Non-pigmented ciliary epithelial cell (primary cell): ENCODE results near the gene BMPR1A.
A peak's percentile ranks its signal among the peaks of the same experiment; 100 is the strongest.
"Not testable (repeated sequence)": the region's sequence is repeated elsewhere in the genome, so short reads cannot be mapped to it uniquely, and the experiment has no call there.

Experiments
- DNase-seq: peaks from one replicate; pipeline ENCODE4 v3.0.0-alpha.2; 2010; ENCODE audit warnings: low read depth

The BMPR1A gene

DNA sequence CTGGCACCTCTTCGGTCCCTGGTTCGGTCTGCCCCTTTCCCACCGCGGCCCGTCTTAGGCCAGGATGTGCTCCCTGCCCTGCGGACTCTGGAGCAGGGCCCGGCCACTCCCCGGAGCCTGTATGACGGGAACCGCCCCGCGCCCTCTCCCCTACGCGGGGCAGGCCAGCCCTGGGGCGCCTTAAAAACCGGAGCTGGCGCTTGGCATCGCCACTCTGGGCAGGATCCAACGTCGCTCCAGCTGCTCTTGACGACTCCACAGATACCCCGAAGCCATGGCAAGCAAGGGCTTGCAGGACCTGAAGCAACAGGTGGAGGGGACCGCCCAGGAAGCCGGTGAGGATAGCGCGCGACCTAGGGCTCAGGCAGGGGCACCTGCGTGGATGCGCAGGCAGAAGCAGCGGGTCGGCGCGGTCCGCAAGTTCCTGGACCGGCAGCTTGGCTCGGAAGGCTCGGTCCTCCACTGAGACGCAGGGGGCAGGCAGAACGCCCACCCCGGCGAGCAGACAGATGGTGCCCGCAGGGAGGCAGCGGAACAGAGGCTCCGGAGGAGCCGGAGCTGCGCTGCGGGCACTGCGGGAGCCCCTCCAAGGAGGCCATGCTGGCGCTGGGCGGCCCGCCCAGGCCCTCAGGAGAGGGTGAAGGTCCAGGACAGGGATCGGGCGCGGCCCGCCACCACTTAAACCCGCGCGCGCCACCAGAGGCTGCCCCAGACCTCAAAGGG is 212.0 kb downstream of the BMPR1A start, which contains the start of gene ADIRF:
Gene ADIRF (plus strand): TSS at position 212 of the 723 bp plus-strand sequence. CDS start 63 bp downstream, at position 275.
- no peak for DNase-seq

DNA sequence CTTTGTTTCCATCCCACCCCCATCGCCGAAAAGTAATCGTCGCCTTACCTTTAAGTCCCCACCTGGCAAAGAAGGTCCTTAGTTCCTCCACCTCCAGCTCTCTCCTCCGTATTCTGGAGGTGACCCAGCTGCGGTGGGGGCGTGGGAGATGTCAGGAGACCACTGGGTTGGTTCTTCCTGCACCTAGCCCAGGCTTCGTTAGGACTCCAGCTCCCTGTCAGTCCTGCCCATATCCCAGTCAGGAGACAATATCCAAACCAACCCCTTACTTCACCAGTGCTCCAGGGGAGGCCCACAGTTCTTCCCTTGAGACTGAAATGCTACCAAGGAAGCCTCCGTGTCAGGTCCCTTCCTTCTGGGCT is 212.6 kb downstream of the BMPR1A start:
- DNase-seq: no peak

DNA sequence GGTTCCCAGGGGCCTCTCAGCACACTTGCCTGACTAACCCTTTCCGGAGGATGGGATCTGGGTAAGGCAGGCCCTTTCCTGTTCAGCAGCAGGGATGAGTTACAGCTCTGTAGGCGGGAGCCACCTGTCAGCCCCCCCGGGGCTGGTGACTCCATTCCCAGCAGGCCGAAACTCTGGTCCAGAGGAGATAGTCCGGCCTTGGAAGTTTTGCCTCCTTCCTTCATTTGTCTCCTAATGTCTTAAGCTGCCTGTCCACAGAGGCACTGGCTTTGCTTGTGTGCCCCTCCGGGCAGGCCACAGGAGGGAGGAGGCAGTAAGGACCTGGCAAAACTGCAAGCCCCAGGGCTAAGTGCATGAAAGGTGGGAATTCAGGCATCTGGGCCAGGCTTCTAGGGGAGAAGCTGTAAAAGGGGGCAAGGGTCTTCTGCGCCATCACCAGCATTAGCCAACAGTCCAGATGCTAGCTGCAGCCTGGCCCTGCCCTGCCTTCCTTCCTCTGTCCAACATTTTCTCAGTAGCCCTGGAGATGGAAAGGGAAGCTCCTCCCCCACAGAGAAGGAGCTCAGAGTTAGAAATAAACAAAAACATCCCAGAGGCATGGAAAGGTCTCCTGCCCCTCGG is 213.1 kb downstream of the BMPR1A start:
- no peak for DNase-seq

DNA sequence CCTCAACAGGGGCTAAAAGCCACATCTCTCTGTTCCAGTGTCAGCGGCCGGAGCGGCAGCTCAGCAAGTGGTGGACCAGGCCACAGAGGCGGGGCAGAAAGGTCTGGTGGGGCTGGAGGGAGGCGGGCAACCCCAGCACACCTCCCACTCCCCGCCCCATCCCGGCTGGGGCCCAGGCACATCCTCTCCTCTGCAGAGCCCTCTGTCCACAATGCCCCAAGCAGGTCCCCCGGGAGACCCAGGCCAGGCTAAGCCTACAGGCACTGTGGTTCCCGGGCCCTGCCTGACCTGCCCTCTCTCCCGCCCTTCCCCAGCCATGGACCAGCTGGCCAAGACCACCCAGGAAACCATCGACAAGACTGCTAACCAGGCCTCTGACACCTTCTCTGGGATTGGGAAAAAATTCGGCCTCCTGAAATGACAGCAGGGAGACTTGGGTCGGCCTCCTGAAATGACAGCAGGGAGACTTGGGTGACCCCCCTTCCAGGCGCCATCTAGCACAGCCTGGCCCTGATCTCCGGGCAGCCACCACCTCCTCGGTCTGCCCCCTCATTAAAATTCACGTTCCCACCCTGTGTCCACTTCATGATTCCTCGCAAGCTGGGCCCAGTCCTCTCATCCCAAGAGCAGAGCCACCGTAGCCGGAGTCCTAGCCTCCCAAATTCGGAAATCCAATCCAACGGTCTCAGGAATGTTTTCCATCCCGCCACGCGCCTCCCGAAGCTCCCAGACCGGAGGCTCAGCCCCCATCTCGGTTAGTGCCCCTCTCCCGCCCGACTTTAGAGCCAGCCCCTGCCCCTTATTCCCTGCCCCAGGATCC is 214.0 kb downstream of the BMPR1A start:
- no peak for DNase-seq

DNA sequence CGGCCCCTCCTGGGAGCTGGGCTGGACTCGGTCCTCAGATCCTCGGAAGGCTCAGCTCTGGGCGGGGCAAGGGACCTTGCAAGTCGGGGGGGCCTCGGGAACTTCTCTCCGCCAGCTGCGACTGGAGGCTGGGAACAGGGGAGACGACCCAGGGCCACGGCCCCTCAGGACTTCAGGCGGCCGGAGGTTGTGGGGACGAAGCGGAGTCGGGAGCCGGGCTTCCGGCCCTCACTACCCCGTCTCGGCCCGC is 214.5 kb downstream of the BMPR1A start:
- no peak for DNase-seq

DNA sequence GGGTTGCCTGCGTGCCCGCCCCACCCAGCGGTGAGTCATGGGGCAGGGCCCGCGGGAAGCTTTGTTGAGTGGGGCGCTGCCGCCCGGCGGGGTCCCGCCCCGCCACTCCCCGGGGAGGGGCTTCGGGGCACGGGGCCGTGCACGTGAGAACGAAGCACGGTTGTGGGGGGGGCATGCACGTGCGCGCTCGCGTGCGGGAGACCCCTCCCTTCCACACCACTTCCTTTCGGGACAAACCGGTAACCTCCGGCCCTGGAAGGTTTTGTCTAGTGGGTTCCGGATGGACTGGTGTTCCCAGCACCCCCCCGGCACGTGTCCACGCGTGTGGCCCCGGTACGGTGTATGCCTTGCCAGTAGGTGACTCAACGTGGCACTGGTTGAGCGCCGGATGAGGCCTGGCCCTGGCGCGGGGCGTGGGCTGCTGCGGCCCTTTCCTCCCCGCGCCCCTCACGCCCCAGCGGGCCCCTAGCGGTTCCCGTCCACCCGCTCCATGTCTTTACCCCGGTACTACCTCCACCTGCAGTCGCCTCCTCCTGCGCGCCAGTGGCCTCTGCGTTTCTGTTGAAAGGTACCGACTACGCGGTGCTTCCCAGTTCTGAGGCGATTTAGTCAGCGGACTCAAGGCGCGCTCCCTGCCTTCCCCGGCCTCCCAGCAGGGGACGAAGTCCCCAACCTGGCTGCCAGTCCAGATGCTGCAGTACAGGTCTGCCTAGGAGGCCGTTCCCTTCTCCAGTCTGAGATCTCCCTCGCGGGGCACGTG is 215.0 kb downstream of the BMPR1A start:
- DNase-seq: peak; percentile 13

DNA sequence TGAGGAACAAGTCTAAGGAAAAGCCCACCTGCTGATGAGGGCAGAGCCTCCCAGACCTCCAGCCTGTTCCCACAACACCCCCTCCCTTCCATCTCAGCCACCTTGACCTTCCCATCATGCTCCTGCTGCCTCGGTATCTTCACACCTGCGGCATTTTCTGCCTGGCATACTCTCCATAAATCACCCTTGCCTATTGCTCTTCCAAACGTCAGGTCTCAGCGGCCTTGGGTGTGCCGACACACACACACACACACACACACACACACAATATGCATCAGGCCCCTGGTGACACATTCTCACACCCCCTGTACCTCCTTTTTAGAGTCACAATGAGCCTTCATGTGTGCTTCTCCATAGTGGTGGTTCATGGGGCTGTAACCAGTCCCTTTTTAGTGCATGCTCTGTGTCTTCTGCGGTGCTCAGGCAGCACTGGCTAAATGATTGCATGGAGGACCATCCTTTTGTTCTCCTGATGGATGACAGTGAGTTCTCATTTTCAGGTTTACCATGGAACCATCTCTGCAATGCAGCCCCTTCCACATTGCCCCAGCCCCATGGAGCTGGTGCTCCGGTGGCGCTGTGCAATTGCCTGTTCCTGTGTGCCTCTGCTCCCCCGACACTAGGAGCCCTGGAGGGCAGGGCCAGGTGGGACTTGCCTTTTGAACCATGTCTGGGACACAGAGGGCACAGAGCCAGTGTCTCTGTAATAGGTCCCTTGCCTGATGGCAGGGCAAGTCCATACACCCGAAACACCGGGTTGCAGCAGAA is 216.4 kb downstream of the BMPR1A start:
- DNase-seq: no peak

DNA sequence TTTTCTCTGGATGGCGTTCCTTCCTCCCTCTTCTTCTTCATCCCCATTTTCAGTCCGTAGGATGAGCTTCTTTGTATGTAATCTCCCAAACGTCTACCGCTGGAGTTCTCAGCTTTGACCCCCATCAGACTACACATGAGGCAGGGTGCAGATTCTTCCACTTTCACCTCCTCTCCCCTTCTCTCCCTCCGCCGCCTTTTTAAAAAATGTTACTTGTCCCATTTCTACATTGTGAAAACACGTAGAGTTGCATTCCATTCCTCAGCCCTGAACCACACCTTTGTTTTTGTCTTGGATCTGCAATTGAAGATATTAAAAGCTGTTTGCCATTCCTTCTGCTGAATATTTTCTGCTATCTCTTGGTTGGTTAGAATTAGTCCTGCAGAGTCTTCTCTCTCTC is 218.1 kb downstream of the BMPR1A start:
- no peak for DNase-seq

DNA sequence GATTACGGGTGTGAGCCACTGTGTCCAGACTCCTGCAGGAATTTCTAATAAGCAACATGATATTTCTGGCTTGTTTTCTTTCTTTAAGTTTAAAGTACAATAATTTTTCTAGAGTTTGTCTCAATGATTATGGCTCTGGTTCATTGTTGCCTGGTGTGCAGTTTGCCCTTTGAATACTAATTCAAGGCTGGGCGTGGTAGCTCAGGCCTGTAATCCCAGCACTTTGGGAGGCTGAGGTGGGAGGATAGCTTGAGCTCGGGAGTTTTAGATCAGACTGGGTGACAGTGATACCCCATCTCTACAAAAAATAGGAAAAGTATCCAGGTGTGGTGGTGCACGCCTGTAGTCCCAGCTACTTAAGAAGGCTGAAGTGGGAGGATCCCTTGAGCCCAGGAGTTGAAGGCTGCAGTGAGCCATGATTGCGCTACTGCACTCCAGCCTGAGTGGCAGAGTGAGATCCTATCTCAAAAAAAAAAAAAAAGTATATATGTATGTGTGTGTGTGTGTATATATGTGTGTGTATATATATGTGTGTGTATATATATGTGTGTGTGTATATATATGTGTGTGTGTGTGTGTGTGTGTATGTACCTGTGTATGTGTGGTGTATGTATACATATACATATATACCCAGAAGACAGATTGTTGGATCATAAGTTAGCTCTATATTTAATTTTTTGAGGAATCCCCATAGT is 220.1 kb downstream of the BMPR1A start:
- DNase-seq: no peak

DNA sequence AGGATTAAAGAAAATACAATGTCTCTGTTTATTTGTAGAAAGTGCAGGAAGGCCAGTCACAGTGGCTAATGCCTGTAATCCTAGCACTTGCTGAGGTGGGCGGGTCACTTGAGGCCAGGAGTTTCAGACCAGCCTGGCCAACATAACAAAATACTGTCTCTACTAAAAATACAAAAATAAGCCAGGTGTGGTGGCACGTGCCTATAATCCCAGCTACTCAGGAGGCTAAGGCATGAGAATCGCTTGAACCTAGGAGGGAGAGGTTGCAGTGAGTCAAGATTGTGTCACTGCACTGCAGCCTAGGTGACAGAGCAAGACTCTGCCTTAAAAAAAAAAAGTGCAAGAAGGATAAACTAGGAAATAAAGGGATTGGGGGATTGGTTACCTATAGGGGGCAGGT is 222.0 kb downstream of the BMPR1A start:
- not testable (repeated sequence) for DNase-seq

DNA sequence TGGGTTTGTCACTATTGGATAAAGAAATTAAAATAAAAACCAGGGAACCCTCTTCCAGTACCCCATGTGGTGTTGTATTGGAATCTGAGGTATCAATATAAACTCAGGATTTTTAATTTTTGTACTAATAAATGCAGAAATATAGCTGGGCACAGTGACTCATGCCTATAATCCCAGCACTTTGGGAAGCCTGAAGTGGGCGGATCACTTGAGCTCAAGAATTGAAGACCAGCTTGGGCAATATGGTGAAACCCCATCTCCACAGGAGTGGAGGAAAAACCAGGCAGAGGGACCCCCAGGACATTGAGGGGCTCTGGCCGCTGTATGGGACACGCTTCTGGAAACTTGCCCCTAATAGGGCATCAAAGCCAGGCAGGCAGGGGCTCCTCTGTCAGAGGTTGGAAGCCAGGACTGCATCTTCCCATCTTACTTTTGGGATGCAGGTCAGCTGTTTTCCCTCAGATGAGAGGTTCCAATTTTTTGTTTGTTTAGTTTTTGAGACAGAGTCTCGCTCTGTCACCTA is 222.9 kb downstream of the BMPR1A start:
- DNase-seq: no peak

DNA sequence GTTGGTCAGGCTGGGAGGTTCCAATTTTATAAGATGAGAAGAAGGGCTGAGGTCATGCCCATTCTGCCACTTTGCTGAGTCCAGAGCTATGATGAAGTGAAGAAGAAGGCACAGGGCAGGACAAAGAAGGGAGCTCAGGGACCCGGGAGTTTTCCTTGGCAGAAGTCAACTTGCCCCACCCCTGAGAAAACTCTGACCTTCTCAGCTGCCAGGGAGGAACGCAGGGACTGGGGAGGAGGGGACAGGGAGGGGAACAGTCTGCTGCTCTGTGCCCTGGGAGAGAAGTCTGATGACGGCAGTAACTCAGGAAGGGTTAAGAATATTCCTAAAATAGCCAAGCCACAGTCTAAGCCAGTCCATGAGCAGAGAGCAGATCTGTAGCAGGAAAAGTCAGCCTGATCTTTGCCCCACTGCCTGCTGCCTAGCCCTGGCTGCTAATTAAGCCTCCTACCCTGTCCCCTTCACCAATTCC is 223.6 kb downstream of the BMPR1A start:
- no peak for DNase-seq

DNA sequence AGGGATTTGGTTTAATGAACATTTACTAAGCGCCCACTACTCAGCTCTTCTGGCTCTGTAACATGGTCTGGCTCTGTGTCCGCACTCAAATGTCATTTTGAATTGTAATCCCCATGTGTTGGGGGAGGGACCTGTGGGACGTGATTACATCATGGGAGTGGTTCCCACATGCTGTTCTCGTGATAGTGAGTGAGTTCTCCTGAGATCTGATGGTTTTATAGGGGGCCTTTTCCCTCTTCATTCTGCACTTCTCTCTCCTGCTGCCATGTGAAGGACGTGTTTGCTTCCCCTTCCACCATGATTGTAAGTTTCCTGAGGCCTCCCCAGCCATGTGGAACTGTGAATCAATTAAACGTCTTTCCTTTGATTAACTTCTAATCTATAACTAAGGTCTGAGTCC is 224.6 kb downstream of the BMPR1A start:
- not testable (repeated sequence) for DNase-seq

DNA sequence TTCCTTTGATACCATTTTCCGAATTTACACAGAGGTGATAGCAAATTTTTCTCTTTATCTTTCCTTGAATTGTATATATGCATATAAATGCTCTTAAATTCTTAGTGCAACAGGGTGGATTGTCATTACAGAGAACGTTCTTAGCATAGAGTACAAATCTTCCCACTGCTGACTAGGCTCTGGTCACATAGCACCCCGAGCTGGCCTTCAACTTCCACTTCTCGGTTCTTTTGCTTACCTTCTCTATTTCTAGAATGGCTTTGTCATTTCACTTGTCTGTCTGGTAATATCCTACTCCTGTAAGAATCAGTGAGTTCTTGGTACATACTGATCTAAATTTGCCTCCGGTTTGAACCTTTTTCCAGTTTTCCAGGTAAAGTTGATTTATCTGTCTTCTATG is 225.3 kb downstream of the BMPR1A start:
- no peak for DNase-seq
